Endometrium (tissue), 2 donors: ENCODE measurements around the gene BDKRB2.

Source experiments
- FAIRE-seq: peaks from 2 replicates; lab custom pipeline; 2012; peaks lifted over from hg19 to GRCh38; lab: Jason Lieb, UNC
- donor health status: control.
- donor health status: control.

Gene BDKRB2

DNA sequence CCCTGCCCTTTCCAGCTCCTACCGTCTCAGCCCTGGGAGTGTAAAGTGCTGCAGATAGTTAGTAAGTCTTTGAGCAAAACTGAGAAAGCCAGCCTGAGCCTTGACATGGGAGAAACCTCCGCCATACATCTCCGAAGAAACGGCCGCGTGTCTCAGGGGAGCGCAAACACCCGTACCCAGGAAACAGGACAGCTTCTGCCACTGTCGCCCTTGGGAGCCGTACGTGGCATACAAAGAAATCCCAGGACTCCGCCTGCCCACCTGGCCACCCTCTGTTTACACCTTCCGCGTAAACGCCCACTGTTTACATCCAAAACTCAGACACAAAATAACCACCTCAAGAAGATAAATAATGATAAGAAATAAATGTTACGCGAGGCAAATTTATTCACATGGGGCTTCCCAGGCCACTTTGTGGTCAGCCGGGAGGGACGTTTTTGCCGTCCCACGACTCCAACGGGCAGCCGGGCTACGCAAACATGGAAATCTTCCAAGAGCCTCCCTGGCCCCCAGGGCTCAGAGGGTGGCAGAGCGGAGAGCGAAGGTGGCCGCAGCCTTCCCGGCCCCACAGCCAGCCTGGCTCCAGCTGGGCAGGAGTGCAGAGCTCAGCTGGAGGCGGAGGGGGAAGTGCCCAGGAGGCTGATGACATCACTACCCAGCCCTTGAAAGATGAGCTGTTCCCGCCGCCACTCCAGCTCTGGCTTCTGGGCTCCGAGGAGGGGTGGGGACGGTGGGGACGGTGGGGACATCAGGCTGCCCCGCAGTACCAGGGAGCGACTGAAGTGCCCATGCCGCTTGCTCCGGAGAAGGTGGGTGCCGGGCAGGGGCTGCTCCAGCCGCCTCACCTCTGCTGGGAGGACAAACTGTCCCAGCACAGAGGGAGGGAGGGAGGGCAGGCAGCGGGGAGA lies at the start of gene BDKRB2:
BDKRB2 (plus strand) TSS at position 689 of the 908 bp plus-strand sequence. CDS start 32,269 bp downstream, outside the sequence.
- FAIRE-seq, result no peak

DNA sequence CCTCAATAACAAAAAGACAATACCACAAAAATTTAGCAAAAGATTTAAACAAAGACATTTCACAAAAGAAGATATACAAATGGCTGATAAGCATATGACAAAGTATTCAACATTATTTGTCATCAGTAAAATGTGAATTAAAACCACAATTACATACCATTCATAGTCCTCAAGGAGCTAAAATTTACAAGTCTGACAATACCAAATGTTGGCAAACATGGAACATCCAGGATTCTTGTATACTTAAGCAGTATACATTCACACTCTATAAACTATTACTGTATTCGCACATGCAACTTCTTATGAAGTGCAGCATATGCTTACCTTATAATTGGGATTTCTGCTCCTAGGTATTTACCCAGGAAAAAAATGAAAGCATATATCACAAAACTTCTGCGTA lies 49.7 kb upstream of the BDKRB2 start:
- no peak for FAIRE-seq

- FAIRE-seq, result no peak
These were observed 47.6 kb upstream of the BDKRB2 start for GRCh38 chr14:96156804-96157760.

- FAIRE-seq, result no peak
These were observed 45.9 kb upstream of the BDKRB2 start for GRCh38 chr14:96158735-96159134.

- FAIRE-seq, result no peak
These were observed 44.3 kb upstream of the BDKRB2 start for GRCh38 chr14:96160076-96160912.

GRCh38 chr14:96160913-96161310 lies 43.7 kb upstream of the BDKRB2 start:
- no peak for FAIRE-seq

- no peak for FAIRE-seq
These were observed 43.0 kb upstream of the BDKRB2 start for GRCh38 chr14:96161636-96162035.

DNA sequence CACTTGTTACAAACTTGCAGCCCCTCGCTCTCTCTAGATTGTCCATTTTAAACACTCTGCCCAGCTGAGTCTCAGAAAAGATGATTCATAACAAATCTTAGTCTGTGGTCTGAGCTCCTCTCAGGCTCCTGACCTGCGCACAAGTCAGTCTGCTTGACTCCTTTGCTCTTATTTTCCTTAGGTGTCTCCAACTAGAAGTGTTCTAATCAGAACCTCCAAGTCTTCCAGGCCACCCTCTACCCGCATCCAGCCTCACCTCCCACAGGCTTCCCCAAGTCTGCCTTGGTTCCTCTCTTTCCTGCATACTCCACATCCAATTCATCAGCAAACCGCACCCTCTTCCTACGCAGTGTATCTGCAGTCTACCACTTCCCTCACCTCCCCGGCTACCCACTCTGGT lies 42.4 kb upstream of the BDKRB2 start:
- FAIRE-seq, result no peak

GRCh38 chr14:96162741-96163140 lies 41.9 kb upstream of the BDKRB2 start:
- FAIRE-seq, result no peak

DNA sequence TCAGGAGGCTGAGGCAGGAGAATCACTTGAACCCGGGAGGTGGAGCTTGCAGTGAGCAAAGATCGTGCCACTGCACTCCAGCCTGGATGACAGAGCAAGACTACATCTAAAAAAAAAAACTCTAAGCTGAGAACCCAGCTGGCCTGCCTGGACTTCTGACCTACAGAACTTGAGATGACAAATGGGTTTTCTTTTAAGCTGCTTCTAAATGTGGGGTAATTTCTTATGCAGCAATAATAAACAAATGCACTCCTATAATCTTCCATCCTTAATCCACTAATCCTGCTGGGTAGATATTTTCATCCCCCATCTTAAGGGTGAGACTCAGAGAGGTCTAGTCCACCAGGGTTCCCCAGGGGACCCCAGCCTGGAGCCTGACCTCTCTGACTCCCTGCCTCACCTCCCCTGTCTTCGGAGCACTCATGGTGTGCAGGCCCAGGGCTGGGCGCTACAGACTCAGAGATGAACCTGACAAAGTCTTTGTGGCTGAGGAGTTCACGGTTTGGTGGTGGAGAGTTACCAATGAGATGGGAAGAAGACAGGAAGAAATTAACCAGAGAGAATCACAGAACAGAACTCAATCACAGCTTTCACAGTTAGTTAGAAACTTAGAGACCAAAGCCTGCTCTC lies 39.7 kb upstream of the BDKRB2 start:
- FAIRE-seq, result no peak

DNA sequence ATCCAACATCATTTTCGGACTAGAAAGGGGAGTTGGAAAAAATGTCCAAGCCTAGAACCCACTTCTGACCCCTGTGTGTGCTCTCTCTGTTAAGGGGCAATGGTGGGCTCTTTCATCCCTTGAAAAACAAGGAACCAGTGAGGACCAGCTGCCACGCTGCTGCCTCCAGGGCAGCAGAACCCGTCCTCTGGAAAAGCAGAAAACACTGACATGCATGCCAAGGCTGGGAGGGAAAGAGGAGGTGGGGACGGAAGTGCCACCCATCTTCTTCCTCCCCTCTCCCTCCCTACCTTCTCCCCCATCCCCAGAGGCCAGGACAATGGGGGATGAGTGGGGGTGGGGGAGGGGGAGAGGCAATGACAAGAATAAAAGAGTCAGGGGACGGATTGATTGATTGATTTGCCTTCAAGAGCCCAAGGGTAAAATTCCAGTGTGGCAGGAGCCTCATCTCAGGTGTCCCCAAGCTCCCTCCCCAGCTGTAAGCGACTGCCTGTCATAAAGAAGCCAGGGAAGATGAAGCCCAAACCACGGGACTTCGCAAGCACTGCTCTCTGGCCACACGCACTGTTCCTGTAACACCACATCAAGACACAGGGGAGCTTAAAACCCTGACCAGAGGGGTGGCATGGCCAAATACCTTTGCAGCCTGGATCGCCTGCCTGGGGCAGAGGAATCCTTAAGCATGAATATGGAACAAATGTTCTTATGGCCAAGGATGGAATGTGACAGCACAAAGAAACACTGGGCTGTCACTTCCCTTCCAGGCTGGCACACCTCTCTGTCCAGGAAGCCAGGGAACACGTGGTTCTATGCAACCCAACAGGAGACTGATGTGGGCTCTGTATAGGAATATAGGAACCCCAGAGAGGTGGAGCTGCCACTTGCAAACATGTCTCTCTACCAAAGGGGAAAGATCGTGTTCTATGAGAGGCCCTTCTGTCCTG lies 38.9 kb upstream of the BDKRB2 start:
- FAIRE-seq, result no peak

DNA sequence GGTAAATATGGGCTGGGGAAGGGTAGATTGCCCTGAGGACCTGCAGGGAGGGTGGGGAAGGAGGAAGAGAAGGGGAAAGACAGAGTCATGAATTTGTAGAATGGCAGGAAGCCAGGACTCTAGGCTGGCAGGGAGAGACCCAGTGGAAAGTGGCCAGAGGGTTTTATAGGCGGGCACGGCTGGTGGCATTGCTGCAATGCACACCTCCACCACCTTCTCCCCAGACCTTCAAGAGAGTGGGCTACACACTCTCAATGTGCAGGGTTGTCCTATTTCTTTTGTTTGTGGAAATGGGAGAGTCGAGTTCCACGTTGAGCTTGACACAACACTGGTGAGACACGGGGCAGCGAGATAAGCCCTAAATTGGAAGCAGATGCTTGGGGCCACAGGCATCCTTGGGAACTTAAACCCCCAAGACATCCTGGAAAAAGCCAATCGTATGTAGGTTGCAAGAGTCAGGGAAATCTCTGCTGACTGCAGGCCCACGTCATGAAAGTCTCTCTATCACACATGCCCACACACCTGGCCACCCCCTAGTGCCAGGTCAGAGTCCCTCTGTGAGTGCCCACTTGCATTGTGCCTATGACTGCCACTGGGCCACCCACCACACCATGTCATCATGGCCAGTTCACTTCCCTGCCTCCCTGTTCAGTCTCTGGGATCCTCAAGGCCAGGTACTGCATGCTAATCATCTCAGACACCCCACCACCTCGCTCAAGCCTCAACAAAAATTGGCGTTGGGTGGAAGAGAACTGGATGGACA lies 38.0 kb upstream of the BDKRB2 start:
- no peak for FAIRE-seq

GRCh38 chr14:96167224-96168148 lies 37.2 kb upstream of the BDKRB2 start:
- no peak for FAIRE-seq

- FAIRE-seq, result no peak
These were observed 36.1 kb upstream of the BDKRB2 start for GRCh38 chr14:96168581-96168980.

GRCh38 chr14:96170961-96171592 lies 33.6 kb upstream of the BDKRB2 start:
- FAIRE-seq, result no peak

- no peak for FAIRE-seq
These were observed 30.8 kb upstream of the BDKRB2 start for GRCh38 chr14:96173636-96174475.

DNA sequence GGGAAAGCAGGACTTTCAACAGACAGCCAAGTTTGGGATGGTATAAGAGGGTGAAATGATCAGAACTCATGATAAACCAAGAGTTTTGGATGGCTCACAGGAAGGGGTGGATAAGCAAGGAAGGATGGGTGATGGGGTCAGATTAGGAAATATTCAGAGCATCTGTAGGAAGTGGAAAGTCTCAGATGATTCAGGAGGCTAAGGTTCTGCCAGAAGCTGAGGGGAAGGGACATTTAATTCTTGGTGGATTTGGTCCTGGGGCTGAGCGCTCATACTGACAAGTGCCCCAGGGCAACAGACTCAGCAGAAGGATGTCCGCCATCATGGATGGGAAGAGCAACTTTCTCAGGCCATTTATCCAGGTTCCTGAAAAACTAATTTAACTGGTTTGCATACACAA lies 28.4 kb upstream of the BDKRB2 start:
- no peak for FAIRE-seq
